GM12878 (cell line): Measurements from ENCODE around the gene ACAP1. TPM values are rescaled to one million over a fixed set of nuclear protein-coding genes. Genes with fewer than 3 reads are reported as not detected.
A peak's percentile ranks its signal among the peaks of the same experiment; 100 is the strongest.

Experiments
- BMI1 ChIP-seq: fragments of 450-650 bp; IDR thresholded peaks from 2 replicates; pipeline ENCODE4 v1.6.1; 2016; ENCODE audit warnings: mild to moderate bottlenecking, moderate library complexity, borderline replicate concordance
- EZH2 ChIP-seq: IDR thresholded peaks from 2 replicates; pipeline ENCODE4 v1.6.1; 2012; ENCODE audit warnings: low read depth, mild to moderate bottlenecking, control low read depth, inconsistent platforms, low read length, borderline replicate concordance; ENCODE audit not compliant: control insufficient read depth
- MTA2 ChIP-seq: fragments of 450-650 bp; IDR thresholded peaks from 2 replicates; pipeline ENCODE4 v1.6.1; 2016; ENCODE audit warnings: low read depth, mild to moderate bottlenecking, moderate library complexity
- NFXL1 ChIP-seq: fragments of 450-650 bp; IDR thresholded peaks from 2 replicates; pipeline ENCODE4 v1.6.1; 2017; ENCODE audit warnings: antibody characterized with exemption, mild to moderate bottlenecking, borderline replicate concordance
- PAX8 ChIP-seq: fragments of 450-650 bp; IDR thresholded peaks from 2 replicates; pipeline ENCODE4 v1.6.1; 2017; ENCODE audit warnings: mild to moderate bottlenecking, moderate library complexity
- POLR2A ChIP-seq: IDR thresholded peaks from 2 replicates; pipeline ENCODE4 v1.6.1; 2011; ENCODE audit warnings: low read depth, mild to moderate bottlenecking, low read length
- POU2F2 ChIP-seq: IDR thresholded peaks from 3 replicates; pipeline ENCODE4 v1.6.1; 2011; ENCODE audit warnings: low read depth, mild to moderate bottlenecking, low read length, borderline replicate concordance
- RAD21 ChIP-seq: IDR thresholded peaks from 2 replicates; pipeline ENCODE4 v1.6.1; 2011; ENCODE audit warnings: mild to moderate bottlenecking, low read depth, low read length, moderate library complexity; ENCODE audit not compliant: insufficient read depth
- SPI1 ChIP-seq: IDR thresholded peaks from 2 replicates; pipeline ENCODE4 v1.6.1; 2011; ENCODE audit warnings: low read depth, mild to moderate bottlenecking, low read length, moderate library complexity, borderline replicate concordance; ENCODE audit not compliant: insufficient read depth
- TAF1 ChIP-seq: IDR thresholded peaks from 2 replicates; pipeline ENCODE4 v1.6.1; 2011; ENCODE audit warnings: mild to moderate bottlenecking, low read depth, low read length, borderline replicate concordance
- TCF12 ChIP-seq: IDR thresholded peaks from 2 replicates; pipeline ENCODE4 v1.6.1; 2011; ENCODE audit warnings: low read depth, mild to moderate bottlenecking, low read length
- WRNIP1 ChIP-seq: IDR thresholded peaks from 2 replicates; pipeline ENCODE4 v1.6.1; 2011; ENCODE audit warnings: low read depth, low read length, improper control_type of control experiment, borderline replicate concordance
- polyA plus RNA-seq, 11 experiments: library from polyadenylated mRNA; depleted of rRNA in 4 of 11; unstranded in 6 of 11; stranded (reverse) in 5 of 11; fragments of >200 nt; fragmentation: Nextera tagmentation in 4 of 11; fragmentation: Illumina TruSeq in 1 of 11; extraction: Ambion mirVana in 4 of 11; extraction: Trizol in 1 of 11; gene quantifications; 1 replicate in 1 of 11; 2 replicates in 10 of 11; pipeline versions ENCODE4 v1.2.1 to v1.2.3, GENCODE V29; 2011 to 2016; ENCODE audit warnings: inconsistent platforms in 2 of 11, missing spikeins in 2 of 11, low read depth in 1 of 11
- total RNA-seq, 4 experiments: library from RNA; depleted of rRNA in 3 of 4; stranded (reverse); fragments of >200 nt in 3 of 4; fragmentation: Illumina TruSeq in 1 of 4; extraction: Trizol in 1 of 4; gene quantifications; 2 replicates each; pipeline versions ENCODE4 v1.2.1 to v1.2.3, GENCODE V29; 2013 to 2021
- TF ChIP-seq, protein P1 (sequence below): fragments of 450-650 bp; IDR thresholded peaks from 2 replicates; pipeline ENCODE4 v1.6.1; 2017; ENCODE audit warnings: antibody characterized with exemption, mild to moderate bottlenecking, moderate library complexity
- TF ChIP-seq, protein P2 (sequence below): fragments of 150-350 bp; IDR thresholded peaks from 2 replicates; pipeline ENCODE4 v1.6.1; 2016; ENCODE audit warnings: low read depth, low read length
- TF ChIP-seq, protein P3 (sequence below): fragments of 450-650 bp; IDR thresholded peaks from 2 replicates; pipeline ENCODE4 v1.6.1; 2017; ENCODE audit warnings: mild to moderate bottlenecking, moderate library complexity
- TF ChIP-seq, protein P4 (sequence below): IDR thresholded peaks from 2 replicates; pipeline ENCODE4 v1.6.1; 2011; ENCODE audit warnings: low read depth, mild to moderate bottlenecking, low read length, moderate library complexity, borderline replicate concordance; ENCODE audit errors: extremely low read depth

ACAP1 gene
- total and polyA plus RNA-seq, 10 of the 15 experiments (the other 5 are each of a cell fraction or from before 2014, with no cell fraction given): 5.7 to 245 (median 118) TPM

DNA sequence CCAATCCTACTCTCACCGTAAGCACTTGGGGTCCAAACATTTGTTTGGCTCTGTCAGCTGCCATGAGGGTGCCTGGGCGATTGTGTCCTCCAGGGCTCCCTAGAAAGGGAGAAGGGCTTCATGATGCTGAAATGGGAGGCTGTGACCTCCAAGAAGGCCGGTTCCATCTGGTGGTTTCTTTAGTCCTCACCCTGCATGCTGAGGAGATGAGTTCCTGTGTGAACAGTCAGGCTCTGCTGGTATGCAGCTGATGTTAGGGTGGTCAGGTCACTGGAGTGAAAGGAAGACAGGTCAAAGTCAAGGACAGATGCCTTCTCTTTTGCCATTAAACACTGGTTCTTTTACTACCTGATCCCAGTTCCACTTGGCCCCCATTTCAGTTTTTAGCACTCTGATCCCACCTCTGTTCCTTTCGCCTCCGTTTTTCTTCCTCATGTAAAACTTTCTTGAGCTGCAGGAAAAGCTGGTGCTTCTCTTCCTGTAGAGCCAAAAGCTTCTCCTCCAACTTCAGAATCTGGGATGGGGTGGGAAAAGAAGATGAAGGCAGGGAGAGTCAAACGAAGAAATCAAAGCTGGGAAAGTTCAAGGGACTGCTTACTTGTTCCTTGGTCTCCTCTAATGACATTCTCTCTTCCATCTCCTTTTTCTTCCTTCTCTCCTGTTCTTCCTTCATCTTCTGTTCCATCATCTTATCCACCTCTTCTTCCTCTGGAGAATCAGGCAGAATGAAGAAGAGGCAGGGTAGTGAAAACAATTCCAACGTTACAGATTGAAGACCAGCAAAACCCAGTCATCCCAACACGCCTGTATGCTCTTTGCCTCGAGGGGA, 22.2 kb upstream of the ACAP1 start (continued):
- TF ChIP-seq, protein P1, sequence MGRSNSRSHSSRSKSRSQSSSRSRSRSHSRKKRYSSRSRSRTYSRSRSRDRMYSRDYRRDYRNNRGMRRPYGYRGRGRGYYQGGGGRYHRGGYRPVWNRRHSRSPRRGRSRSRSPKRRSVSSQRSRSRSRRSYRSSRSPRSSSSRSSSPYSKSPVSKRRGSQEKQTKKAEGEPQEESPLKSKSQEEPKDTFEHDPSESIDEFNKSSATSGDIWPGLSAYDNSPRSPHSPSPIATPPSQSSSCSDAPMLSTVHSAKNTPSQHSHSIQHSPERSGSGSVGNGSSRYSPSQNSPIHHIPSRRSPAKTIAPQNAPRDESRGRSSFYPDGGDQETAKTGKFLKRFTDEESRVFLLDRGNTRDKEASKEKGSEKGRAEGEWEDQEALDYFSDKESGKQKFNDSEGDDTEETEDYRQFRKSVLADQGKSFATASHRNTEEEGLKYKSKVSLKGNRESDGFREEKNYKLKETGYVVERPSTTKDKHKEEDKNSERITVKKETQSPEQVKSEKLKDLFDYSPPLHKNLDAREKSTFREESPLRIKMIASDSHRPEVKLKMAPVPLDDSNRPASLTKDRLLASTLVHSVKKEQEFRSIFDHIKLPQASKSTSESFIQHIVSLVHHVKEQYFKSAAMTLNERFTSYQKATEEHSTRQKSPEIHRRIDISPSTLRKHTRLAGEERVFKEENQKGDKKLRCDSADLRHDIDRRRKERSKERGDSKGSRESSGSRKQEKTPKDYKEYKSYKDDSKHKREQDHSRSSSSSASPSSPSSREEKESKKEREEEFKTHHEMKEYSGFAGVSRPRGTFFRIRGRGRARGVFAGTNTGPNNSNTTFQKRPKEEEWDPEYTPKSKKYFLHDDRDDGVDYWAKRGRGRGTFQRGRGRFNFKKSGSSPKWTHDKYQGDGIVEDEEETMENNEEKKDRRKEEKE: no peak
- TF ChIP-seq WRNIP1: no peak
- no peak for TF ChIP-seq TAF1
- TF ChIP-seq BMI1: no peak
- no peak for TF ChIP-seq RAD21
- TF ChIP-seq EZH2: no peak
- no peak for TF ChIP-seq MTA2
- TF ChIP-seq, protein P2, sequence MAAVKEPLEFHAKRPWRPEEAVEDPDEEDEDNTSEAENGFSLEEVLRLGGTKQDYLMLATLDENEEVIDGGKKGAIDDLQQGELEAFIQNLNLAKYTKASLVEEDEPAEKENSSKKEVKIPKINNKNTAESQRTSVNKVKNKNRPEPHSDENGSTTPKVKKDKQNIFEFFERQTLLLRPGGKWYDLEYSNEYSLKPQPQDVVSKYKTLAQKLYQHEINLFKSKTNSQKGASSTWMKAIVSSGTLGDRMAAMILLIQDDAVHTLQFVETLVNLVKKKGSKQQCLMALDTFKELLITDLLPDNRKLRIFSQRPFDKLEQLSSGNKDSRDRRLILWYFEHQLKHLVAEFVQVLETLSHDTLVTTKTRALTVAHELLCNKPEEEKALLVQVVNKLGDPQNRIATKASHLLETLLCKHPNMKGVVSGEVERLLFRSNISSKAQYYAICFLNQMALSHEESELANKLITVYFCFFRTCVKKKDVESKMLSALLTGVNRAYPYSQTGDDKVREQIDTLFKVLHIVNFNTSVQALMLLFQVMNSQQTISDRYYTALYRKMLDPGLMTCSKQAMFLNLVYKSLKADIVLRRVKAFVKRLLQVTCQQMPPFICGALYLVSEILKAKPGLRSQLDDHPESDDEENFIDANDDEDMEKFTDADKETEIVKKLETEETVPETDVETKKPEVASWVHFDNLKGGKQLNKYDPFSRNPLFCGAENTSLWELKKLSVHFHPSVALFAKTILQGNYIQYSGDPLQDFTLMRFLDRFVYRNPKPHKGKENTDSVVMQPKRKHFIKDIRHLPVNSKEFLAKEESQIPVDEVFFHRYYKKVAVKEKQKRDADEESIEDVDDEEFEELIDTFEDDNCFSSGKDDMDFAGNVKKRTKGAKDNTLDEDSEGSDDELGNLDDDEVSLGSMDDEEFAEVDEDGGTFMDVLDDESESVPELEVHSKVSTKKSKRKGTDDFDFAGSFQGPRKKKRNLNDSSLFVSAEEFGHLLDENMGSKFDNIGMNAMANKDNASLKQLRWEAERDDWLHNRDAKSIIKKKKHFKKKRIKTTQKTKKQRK: no peak
- TF ChIP-seq, protein P3, sequence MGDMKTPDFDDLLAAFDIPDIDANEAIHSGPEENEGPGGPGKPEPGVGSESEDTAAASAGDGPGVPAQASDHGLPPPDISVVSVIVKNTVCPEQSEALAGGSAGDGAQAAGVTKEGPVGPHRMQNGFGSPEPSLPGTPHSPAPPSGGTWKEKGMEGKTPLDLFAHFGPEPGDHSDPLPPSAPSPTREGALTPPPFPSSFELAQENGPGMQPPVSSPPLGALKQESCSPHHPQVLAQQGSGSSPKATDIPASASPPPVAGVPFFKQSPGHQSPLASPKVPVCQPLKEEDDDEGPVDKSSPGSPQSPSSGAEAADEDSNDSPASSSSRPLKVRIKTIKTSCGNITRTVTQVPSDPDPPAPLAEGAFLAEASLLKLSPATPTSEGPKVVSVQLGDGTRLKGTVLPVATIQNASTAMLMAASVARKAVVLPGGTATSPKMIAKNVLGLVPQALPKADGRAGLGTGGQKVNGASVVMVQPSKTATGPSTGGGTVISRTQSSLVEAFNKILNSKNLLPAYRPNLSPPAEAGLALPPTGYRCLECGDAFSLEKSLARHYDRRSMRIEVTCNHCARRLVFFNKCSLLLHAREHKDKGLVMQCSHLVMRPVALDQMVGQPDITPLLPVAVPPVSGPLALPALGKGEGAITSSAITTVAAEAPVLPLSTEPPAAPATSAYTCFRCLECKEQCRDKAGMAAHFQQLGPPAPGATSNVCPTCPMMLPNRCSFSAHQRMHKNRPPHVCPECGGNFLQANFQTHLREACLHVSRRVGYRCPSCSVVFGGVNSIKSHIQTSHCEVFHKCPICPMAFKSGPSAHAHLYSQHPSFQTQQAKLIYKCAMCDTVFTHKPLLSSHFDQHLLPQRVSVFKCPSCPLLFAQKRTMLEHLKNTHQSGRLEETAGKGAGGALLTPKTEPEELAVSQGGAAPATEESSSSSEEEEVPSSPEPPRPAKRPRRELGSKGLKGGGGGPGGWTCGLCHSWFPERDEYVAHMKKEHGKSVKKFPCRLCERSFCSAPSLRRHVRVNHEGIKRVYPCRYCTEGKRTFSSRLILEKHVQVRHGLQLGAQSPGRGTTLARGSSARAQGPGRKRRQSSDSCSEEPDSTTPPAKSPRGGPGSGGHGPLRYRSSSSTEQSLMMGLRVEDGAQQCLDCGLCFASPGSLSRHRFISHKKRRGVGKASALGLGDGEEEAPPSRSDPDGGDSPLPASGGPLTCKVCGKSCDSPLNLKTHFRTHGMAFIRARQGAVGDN: no peak
- TF ChIP-seq, protein P4, sequence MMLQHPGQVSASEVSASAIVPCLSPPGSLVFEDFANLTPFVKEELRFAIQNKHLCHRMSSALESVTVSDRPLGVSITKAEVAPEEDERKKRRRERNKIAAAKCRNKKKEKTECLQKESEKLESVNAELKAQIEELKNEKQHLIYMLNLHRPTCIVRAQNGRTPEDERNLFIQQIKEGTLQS: no peak
- TF ChIP-seq PAX8: no peak
- 0 out of 2 replicates have a peak, but pooled peaks have one; percentile 1 for TF ChIP-seq TCF12
- peak; percentile 50 for TF ChIP-seq POLR2A
- 0 out of 3 replicates have a peak, but pooled peaks have one; percentile 11 for TF ChIP-seq POU2F2
- TF ChIP-seq SPI1: no peak
- TF ChIP-seq NFXL1: no peak
